ENCODE results near the gene BCAR1.

The BCAR1 gene

DNA sequence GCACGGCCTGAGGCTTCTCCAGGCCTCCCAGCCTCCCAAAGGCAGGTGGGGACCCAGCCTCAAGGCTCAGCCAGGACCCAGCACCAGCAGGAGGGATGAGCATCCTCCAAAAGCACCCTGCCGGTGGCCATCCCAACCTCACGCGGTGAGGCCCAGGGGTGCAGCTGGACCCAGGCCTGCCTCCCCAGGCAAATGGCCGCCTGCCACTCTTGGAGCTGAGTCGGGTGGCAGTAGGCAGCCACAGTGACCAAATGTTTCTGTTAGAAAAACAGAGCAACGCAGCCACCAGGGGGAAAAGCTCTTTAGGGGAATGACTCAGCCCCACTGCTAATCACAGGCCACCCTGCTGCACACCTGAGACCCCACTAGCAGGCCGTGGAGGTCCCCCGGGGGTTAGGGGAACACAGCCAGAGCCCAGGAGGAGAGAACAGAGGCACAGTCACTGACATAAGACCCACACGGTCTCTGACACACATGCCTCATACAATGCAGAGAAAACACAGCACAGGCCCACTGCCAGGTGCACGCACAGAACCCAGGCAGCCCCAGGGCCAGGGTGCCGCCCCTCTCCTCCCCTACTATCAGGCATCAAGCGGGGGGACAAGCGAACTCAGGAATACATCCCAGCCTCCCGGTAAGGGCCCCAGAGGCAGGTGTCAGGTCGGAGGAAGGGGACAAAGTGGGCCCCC is 12.4 kb downstream of the BCAR1 start:
- no peak for DNase-seq (ENCODE audit: low read depth)

DNA sequence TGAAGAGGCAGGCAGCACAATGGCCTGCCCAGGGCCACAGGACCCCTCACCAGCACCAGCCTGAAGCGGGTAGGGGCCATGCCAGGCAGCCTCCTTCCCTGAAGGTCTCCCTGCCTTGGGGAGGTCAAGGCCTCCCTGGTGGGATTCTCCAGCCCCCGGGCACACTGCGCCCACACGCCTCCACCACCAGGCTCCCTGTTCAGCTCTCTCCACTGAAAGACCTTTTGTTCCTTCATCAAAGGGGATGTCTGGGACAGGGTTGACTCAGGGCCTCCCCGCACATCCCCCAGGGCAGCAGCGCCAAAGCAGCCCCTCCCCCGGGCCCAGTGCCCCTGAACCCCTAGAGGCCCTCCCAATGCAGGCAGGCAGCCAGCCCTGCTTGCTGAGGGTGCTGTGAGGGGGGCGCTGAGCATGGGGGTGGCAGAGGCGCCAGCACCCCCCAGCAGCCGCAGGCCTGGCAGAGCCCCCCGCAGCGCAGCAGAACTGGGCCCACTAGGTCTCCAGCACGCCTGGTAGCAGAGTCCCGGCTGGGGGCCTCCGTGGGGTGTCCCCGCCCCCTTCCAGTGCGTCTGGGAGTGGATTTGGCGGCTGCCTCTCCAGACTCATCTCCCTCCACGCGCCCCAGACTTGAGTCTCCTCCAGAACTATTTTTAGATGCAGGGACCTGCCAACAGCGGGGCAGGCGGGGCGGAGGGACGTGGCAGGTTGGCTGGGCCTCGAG is 13.1 kb downstream of the BCAR1 start:
- no peak for DNase-seq (ENCODE audit: low read depth)

DNA sequence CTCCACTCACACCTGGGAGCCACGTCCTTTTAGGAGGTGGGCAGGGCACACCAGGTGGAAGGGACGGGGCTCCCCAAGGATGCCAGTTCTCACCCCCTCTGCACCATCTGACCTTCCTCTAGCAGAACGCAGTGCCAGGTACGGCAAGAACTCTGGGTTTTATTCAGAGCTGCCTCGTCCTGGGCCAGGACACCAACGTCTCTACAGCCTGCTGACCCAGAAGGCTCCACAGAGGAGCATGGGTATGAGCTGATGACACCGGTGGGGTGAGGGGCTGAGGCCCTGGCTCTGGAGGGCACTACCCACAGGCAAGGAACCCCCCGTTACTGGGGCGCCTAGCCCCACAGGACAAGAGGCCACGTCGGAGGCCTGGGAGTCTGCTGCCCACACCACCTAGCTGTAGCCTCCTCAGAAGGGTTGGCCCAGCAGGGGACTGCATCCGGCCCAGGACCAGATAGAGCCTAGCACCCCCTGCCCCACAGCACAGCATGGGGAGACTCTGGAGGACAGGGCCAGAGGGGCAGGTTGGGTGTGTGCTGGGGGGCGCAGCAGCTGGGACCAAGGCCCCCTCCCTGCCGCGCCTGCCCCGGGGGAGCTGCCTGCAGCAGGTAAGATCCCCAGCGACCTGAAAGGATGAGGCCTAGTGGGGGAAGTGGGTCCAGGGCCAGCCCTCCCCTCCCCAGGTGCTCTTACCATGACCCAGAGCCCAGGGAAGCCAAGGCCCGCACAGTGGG is 13.9 kb downstream of the BCAR1 start:
- DNase-seq (ENCODE audit: low read depth), result no peak

DNA sequence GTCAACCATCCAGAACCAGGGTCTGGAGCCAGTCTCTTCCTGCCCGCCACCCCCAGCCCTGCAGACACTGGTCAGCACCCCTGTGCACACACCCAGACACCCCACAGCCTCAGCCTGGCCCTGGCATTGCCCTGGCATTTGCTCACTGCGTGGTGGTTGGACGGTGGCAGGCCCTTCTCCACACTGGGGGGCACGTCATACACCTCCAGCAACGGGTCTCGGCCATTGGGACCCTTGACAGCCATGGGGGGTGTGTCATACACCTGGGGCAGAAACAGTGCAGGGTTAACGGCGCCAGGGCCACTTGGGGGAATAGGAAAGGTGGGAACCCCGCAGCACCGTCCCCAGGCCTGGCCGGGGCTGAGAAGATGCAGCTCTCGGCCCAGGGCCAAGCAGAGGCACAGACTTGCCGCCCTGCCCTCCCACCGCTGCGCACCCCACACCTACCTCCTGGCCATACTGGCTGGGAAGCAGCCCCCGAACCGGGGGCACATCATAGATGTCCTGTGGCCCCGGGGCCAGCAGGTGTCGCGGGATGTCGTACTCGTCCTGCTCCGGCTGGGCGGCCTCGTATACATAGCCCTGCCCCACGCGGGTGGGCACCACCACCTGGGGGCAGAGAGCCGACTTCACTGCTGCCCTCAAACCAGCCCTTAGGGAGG is 14.6 kb downstream of the BCAR1 start:
- DNase-seq (ENCODE audit: low read depth), result no peak

DNA sequence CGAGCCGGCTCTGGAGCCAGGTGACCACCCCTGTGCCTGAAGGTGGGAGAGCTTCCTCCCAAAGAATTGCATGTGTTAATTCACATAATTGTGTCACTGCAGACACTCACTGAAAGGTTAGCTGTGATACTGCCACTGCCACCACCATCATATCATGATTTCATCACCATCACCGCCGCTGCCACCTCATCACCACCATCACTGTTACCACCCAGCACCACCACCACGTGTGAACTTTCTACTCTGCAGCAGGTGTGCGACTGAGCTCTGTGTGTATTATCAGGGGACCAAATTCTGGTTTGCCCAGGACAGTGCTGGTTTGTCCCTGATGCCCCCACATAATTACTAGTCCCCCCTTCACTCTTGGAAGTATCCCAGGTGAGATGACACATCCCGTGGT is 15.2 kb downstream of the BCAR1 start:
- no peak for DNase-seq (ENCODE audit: low read depth)

DNA sequence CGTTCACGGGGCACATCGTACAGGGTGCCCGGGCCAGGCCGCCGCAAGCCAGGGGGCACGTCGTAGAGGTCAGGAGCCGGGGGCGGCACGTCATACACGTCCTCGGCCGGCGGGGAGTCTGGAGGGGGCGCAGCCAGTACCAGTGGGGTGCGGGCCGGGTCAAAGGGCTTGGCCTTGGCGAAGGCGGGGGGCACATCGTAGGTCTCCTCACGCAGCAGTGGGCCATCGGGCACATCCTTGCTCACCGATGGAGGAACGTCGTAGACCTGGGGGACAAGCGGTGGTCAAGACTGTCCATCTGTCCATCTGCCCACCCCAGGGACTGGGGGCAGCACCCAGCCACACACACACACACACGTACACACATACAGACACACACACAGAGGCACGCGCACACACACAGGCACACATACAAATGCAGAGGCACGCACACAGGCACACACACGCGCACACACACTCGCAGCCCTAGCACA is 15.7 kb downstream of the BCAR1 start:
- no peak for DNase-seq (ENCODE audit: low read depth)

DNA sequence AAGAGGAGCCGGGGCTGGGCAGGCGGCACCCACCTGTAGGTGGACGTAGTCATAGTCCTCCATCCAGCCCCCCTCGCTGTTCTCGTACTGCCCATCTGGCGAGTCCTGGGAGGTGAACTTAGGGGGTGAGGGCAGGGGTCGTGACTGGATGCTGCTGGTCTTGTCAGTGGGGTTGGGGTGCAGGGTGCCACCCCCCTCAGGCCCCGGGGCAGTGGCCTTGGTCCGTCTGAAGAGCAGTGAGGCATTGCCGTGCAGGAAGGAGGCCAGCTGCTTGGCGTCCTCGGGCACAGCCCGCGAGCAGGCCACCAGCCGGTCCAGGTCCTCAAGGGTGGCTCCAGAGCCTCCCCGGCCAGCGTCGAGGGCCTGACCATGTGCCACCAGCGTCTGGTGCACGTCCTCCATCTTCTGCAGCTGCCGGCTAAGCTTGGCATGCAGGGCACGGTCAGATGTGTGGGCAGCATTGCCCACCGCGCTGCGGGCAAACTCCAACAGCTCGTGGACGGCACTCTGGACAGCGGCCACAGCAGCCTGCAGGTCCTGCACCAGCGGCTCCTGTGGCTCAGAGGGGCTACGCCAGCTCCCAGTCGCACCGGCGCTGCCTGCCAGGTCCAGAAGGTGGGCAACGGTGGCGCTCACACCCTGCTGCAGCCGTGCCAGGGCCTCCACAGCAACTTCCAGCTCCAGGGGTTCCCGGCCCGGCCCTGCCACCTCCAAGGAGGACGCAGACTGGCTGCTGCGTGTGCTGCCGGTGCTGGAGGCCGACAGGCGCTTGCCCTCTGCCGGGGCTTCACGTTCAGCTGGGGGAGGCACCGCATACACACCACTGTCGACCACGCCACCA is 16.3 kb downstream of the BCAR1 start:
- no peak for DNase-seq (ENCODE audit: low read depth)

DNA sequence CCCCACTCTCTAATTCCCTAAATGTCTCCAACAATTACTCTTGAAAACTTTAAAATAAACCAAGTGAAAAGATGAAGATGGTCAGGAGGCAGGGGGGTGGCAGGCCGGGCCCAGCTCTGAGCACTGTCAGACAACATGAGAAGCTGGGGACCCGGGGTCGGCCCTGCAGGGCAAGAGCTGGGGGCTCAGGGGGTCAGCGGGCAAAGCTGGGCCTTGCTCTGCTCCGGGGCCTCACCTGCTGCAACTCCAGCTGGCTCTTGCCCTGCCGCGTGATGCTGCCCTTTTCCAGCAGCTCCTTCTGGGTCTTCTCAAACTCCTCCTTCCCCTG is 17.8 kb downstream of the BCAR1 start:
- no peak for DNase-seq (ENCODE audit: low read depth)

DNA sequence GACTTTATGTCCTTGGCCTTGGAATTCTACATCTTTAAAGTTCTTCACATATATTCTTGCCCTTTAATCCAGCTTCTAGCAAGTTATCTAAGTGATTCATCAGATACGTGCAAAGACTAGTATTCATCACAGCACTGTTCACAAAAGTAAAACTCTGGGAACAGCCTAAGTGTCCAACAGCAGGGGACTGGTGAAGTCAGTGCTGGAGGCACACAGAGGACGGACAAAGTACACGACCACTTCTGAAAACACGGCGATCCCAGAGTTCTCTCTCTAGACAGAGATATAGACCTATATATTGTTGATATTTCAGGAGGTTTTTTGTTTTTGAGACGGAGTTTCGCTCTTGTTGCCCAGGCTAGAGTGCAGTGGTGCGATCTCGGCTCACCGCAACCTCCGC is 19.9 kb downstream of the BCAR1 start:
- DNase-seq (ENCODE audit: low read depth), result no peak

DNA sequence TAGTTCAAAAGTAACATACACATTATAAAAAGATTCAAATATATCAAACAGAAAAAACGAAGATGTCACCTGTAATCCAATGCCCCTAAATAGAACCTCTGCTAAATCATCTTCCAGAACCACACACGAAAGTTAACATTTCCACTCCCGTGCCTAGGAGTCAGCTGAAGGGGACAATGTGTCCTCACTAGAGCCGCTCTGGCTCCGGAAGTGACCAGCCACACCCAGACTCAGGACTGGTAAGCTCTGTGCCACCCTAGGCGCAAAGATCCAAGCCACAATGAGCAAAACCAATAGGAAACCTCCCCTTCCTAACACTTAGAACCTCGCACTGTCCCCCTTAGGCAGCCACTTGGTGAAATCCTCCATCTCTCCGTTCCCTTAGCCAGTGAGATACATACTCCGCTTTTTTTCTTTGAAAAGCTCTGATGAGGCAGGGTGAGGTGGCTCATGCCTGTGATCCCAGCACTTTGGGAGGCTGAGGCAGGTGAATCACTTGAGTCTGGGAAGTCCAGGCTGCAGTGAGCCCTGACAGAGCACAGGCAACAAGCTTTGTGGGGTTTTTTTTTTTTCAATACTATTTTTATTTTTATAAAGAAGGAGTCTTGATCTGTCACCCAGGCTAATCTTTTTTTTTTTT is 20.8 kb downstream of the BCAR1 start:
- DNase-seq (ENCODE audit: low read depth), result no peak

DNA sequence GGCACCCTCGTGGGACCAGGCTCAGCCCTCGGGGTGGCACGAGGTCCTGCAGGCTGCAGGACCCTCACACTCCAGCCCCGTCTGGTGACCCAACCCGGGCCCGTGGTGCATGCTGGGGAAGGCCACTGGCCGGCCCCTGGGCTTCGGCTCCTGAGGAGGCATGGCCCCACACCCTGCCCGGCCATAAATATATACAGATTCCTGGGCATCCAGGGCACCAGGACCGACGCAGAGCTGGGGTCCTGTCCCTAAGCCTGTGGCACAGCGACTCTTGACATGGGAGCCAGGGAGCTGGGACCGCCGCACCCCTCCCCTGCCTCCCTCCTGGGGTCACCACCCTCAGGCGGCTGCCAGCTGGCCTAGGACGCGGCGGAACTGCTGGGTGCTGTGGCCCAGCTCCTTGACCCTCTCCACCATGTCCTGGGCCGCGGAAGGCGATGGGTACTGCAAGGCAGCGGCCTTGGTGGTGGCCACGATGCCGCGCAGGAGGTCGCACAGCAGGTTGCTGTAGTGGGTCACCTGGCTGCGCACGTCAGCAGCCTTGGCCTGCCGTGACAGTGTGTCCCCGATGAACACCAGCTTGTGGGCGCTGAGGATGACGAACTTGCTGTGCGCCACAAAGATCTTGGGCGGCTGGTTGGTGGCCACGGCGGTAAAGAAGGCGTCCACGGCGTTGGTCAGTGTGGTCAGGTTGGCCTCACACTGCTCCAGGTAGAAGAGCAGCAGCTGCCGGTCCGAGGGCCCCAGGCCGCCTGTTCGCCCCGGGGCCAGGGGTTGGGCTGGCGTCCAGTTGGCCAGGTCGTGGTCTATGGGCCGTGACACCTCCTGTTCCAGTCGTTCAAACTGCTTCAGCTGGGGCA is 22.0 kb downstream of the BCAR1 start:
- DNase-seq (ENCODE audit: low read depth), result no peak

DNA sequence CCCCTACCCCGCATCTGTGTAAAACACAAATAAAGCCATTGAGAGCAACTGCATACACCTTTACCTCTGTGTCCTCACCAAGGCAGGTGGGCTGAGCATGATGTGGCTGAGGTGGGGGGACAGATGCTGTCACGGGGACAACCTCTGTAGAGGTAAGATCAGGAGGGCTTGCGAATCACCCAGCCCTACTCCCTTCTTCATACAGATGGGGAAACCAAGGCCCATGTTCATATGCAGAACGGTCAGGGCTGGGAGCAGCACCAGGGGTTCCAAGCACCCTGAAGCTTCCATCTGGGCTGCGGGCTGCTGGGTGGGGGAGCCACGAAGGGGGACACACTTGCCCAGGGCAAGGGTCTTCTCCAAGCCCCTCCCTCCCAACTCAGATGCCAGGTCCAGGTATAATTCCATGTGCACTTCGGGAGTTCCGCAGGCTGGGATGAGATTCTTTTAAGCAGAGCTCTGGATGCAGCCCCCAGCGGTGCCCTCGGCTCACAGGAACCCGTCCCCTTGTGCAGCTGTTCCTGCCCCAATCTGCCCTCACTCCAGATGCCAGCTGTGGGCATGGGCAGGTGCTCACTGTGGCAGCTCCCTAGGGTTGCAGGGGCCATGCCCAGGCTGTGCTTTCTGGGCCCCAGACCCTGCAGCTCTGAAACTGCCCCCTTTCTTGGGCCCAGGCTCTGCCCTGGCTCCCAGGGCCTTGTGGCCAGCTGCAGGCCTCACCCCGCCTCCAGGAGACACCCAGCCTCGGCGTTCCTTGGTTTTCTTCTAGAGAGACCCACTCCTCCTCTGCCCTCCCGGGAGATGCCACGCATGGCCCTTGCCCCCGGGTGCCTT is 23.1 kb downstream of the BCAR1 start:
- no peak for DNase-seq (ENCODE audit: low read depth)

DNA sequence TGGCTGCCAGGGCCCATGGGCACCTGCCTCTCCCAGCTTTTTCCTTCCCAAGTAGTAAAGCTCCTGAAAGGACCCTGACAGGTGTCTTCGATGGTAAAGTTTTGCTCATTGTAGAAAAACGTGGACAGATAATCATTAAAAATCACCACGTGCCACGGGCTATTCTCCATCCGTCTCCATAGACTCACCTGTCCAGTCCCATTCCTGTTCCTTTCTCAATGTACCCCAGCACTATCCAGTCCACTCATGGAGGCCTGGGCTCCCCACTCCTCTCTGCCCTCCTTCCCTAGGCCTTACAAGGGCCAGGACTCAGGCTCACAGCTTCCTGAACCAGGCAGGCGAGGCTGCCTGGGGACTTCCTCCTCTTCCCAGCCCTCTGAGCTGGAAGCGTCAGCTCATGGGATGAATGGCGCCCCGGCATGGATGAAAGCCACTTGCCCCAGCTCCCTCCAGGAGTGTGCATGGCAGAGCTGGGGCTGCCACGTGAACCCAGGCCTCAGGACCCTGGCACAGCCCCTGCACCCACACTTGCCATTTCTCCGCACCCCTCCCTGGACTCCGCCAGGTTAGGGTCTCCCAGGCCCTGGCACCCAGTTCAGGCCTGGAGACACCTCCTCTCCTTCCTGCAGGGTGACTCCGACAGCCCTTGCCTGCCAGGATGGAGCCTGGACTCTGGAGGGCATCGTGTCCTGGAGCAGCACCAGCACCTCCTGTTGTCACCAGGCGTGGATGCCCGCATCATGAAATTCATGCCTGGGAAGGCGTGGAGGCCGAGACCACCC is 23.9 kb downstream of the BCAR1 start:
- DNase-seq (ENCODE audit: low read depth), result no peak

DNA sequence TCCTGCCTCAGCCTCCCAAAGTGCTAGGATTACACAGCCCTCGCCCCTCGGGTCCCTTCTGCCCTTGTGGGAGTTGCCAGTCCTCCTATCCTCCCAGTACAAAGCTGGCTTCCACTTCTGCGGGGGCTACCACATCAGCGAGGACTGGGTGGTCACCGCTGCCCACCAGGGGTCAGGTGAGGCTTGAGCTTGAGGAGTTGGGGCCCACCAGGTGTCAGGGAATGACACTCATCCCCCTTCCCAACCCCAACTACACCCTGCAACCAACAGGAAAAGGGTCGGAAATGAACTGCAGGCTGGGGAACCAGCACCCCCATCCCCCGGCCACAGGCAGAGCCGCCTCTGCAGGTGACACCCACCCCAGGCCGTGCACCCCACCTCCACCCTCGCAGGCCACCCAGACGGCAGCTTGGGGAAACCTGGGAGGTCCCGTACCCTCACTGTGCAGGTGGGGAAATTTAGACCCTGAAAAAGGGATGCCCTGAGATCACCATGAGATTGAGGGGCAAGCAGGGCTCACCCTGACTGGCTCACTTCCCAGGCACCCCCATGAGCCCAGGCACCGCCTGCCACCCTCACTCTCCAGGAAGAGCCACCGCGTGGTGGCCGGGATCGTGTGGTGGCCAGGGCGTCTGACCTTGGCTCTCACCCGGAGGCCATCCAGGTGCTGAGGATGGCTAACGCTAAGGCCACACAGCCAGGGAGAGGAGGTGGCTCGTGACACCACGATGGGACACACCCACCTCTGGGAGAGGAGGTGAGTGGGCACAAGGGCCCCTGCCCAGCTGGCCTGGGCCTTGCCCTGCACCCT is 24.7 kb downstream of the BCAR1 start:
- no peak for DNase-seq (ENCODE audit: low read depth)

DNA sequence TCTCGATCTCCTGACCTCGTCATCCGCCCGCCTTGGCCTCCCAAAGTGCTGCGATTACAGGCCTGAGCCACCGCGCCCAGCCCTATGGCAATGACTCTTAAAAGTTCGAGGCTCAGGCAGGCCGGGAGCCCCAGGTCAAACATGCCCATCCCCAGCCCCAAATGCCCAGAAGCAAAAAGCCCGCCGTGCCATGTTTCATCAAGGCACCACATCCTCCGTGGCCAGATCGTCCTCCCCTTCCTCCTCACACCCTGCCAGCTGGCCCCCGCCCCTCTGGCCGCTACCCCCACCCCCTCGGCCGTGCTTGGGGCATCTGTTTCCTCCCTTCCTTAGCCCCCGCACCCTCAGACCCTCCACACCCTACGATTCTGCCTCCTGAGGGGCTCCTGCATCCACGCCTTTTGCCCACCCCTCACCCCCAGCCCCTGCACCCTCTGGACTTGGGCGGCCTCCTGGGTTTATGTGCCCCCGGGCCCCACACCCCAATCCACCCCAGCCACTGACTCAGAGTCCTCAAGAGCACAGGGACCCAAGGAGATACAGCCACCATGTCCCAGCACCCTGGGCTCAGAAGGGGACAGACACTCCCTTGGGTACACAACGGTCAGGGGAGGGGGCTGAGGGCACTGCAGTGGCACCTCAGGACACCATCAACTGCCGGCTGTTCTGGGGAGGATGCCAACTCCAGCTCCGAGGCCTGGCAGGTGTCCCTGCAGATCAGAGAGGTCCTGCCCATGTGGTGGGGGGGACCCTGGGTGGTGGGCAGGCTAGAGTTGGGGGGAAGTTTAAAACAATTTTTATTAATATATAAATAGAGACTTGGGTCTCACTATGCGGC is 25.5 kb downstream of the BCAR1 start:
- no peak for DNase-seq (ENCODE audit: low read depth)

DNA sequence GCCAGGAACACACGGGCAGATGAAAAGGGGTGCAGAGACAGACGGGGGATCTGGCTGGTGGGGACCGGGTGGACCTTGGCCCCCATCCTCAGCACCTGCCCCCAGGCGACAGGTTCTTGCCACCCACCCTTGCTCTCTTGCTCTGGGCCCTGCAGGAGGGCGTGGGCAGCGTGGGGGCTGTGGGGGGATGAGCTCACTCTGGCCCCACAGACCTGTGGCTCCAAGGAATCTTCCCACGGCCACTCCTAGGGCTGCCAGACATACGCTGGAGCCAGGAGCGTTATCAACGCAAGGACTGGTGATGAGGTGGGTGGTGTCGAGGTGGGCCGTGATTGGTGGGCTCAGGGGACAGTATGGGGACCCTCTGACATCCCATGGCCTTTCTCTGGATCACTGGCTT is 26.3 kb downstream of the BCAR1 start:
- no peak for DNase-seq (ENCODE audit: low read depth)

All from CMK (cell line).